Left lung (tissue), 10 donors: Measurements from ENCODE around the gene PAQR7. TPM values are rescaled to one million over a fixed set of nuclear protein-coding genes. Genes with fewer than 3 reads are reported as not detected.

ENCODE experiments used
- ATAC-seq: fragments of 200-7000 bp; cut with Tn5 transposase; one replicate; pipeline ENCODE4 v1.9.1; 2020; ENCODE audit warnings: moderate library complexity
- DNase-seq, 4 donors: peaks; one replicate each; pipeline ENCODE4 v3.0.0-alpha.2; 2013 to 2020
- H3K27ac ChIP-seq, 2 donors: fragments of 200-600 bp; sonication (generic) in 1 of 2; one replicate each; pipeline versions ENCODE4 v1.5.0 to v1.8.0; 2020 to 2021
- H3K27me3 ChIP-seq, 2 donors: fragments of 200-600 bp; sonication (generic) in 1 of 2; one replicate each; pipeline versions ENCODE4 v1.5.0 to v1.8.0; 2020 to 2021
- H3K36me3 ChIP-seq, 2 donors: fragments of 200-600 bp; sonication (generic) in 1 of 2; one replicate each; pipeline versions ENCODE4 v1.5.0 to v1.8.0; 2020 to 2021
- H3K4me1 ChIP-seq, 2 donors: fragments of 200-600 bp; one replicate each; pipeline ENCODE4 v1.8.0; 2021
- H3K4me3 ChIP-seq, 2 donors: fragments of 200-600 bp; sonication (generic) in 1 of 2; one replicate each; pipeline versions ENCODE4 v1.5.0 to v1.8.0; 2020 to 2021; ENCODE audit warnings: mild to moderate bottlenecking in 1 of 2
- H3K9me3 ChIP-seq, 2 donors: fragments of 200-600 bp; sonication (generic) in 1 of 2; one replicate each; pipeline versions ENCODE4 v1.5.0 to v1.8.0; 2020 to 2021
- intact Hi-C, 2 donors: fragments of 100-400 bp; cut with DNase I; formaldehyde crosslinking; loops; one replicate each; pipeline versions ENCODE4 v1.11.2 to v1.14.2; 2022
- microRNA-seq, 2 donors: library from miRNA; unstranded; fragments of <30 nt; microRNA quantifications; one replicate each; pipeline ENCODE4, GENCODE V29; 2019
- polyA plus RNA-seq, 6 donors: library from polyadenylated mRNA; unstranded; fragments of 120-200 nt; gene quantifications; one replicate each; pipeline ENCODE4 v1.2.1, GENCODE V29; 2013; ENCODE audit not compliant: insufficient read length in 6 of 6
- total RNA-seq, 2 donors: library from RNA; stranded (reverse); fragmentation: NEBNext Ultra II Directional; extraction: Animal tissue kit (Norgen Biotek cat#: 25700); gene quantifications; one replicate each; pipeline ENCODE4 v1.2.1, GENCODE V29; 2021
- TF ChIP-seq, protein P1 (sequence below), 2 donors: fragments of 200-600 bp; sonication (generic) in 1 of 2; IDR thresholded peaks; one replicate each; pipeline versions ENCODE4 v1.5.0 to v1.8.0; 2021; ENCODE audit warnings: antibody characterized with exemption in 2 of 2
- donor health status: DM: no; HTN: yes; CAD: no.
- donor health status: DM: no; HTN: no; CAD: no.

PAQR7 gene
- total and polyA plus RNA-seq, 8 donors = 11.3 to 20.2 (median 17.8) TPM

DNA sequence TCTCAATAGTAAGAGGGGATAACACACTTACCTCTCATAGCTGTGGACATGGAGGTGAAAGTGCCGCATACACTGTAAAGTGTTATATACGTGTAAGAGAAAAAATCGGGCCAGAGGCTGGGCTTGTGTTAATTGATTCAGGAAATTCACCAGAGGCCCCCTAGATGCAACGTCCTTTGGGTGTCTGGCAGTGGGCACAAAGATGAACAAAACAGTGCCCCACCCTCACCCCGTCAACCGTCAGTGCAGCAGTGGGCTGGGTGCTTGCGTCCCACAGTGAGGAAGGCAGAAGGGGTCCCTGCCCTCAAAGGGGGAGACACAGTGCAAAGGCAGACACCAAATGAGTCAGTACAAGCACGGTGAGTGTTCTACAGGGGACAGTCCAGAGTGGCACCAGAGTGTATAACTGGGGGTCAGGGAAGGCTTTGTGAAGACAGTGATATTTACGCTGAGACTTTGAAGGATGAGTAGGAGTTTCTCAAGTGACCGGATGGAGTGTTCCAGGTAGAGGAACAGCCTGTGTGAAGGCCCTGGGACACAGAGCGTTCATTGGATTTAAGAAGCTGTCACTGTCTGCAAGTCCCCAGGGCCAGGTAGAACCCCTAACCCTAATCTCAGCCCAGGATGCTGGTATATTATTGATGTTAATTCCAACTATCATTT lies 62.3 kb downstream of the PAQR7 start:
- TF ChIP-seq, protein P1, sequence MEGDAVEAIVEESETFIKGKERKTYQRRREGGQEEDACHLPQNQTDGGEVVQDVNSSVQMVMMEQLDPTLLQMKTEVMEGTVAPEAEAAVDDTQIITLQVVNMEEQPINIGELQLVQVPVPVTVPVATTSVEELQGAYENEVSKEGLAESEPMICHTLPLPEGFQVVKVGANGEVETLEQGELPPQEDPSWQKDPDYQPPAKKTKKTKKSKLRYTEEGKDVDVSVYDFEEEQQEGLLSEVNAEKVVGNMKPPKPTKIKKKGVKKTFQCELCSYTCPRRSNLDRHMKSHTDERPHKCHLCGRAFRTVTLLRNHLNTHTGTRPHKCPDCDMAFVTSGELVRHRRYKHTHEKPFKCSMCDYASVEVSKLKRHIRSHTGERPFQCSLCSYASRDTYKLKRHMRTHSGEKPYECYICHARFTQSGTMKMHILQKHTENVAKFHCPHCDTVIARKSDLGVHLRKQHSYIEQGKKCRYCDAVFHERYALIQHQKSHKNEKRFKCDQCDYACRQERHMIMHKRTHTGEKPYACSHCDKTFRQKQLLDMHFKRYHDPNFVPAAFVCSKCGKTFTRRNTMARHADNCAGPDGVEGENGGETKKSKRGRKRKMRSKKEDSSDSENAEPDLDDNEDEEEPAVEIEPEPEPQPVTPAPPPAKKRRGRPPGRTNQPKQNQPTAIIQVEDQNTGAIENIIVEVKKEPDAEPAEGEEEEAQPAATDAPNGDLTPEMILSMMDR (IDR thresholded peaks at IDR 0.05) = no peak
- H3K36me3 ChIP-seq = peaks cover 0 to 69% of the 10 kb centered on the region in 2 donors
- DNase-seq (no peak), ATAC-seq (no peak)
- no peaks in the 10 kb centered on the region for H3K9me3 ChIP-seq
- H3K27me3 ChIP-seq = no peaks in the 10 kb centered on the region
- H3K4me3 ChIP-seq = no peak overlapping the region
- H3K27ac ChIP-seq = no peak overlapping the region
- peaks cover 0 to 33% of the 10 kb centered on the region in 2 donors for H3K4me1 ChIP-seq
- intact Hi-C loops = no loop called here

Small RNA genes lying within 50 kb of the gene (microRNA-seq; reads per million reads assigned to microRNA genes)
- 0.50 to 0.96 reads per million in 2 donors for gene MIR3917

Other genes with a start within 250 kb of the PAQR7 start
- gene SELENON, start 75.5 kb downstream of the PAQR7 start, total RNA-seq = 10 to 100 TPM; 86.2 to 94.7 TPM
- gene SELENON, start 75.5 kb downstream of the PAQR7 start, polyA plus RNA-seq = 100 to 1,000 TPM in 3 of 6 donors, 10 to 100 TPM in 3; 85.2 to 107 (median 99.1) TPM
- gene MTFR1L, start 55.8 kb downstream of the PAQR7 start, total RNA-seq = 10 to 100 TPM; 44.5 to 45.0 TPM
- gene MTFR1L, start 55.8 kb downstream of the PAQR7 start, polyA plus RNA-seq = 10 to 100 TPM; 68.6 to 88.4 (median 80.0) TPM
- gene AUNIP, start 16.3 kb downstream of the PAQR7 start, total RNA-seq = 1 to 10 TPM in 1 of 2 donors, under 1 TPM in 1; 0.97 to 1.2 TPM
- 1 to 10 TPM; 1.8 to 3.1 (median 2.7) TPM for gene AUNIP, start 16.3 kb downstream of the PAQR7 start, polyA plus RNA-seq
- gene STMN1, start 30.7 kb upstream of the PAQR7 start, total RNA-seq = 100 to 1,000 TPM in 1 of 2 donors, 10 to 100 TPM in 1; 50.7 to 126 TPM
- gene STMN1, start 30.7 kb upstream of the PAQR7 start, polyA plus RNA-seq = 1,000 to 10,000 TPM in 3 of 6 donors, 100 to 1,000 TPM in 3; 824 to 1,392 (median 1,010) TPM
- 10 to 100 TPM; 13.6 to 25.2 TPM for gene PAFAH2, start 122.4 kb upstream of the PAQR7 start, total RNA-seq
- 10 to 100 TPM; 11.7 to 17.5 (median 12.9) TPM for gene PAFAH2, start 122.4 kb upstream of the PAQR7 start, polyA plus RNA-seq
- 1 to 10 TPM in 1 of 2 donors, under 1 TPM in 1; 0.13 to 1.0 TPM for gene EXTL1, start 146.1 kb upstream of the PAQR7 start, total RNA-seq
- under 1 TPM; 0.71 to 0.90 (median 0.79) TPM for gene EXTL1, start 146.1 kb upstream of the PAQR7 start, polyA plus RNA-seq
- under 1 TPM in 1 of 2 donors, not detected in 1; 0.15 TPM for gene SLC30A2, start 170.4 kb upstream of the PAQR7 start, total RNA-seq
- under 1 TPM; 0.14 to 0.29 (median 0.27) TPM for gene SLC30A2, start 170.4 kb upstream of the PAQR7 start, polyA plus RNA-seq
- gene TRIM63, start 191.9 kb upstream of the PAQR7 start, total RNA-seq = under 1 TPM; 0.15 to 0.26 TPM
- 1 to 10 TPM in 2 of 6 donors, under 1 TPM in 1, not detected in 3; 0.29 to 1.8 (median 1.2) TPM for gene TRIM63, start 191.9 kb upstream of the PAQR7 start, polyA plus RNA-seq
- gene PDIK1L, start 236.1 kb upstream of the PAQR7 start, total RNA-seq = 10 to 100 TPM in 1 of 2 donors, 1 to 10 TPM in 1; 7.0 to 12.7 TPM
- gene PDIK1L, start 236.1 kb upstream of the PAQR7 start, polyA plus RNA-seq = 10 to 100 TPM; 20.6 to 26.0 (median 23.2) TPM